HL-60 (cell line): ENCODE results near the gene GTF2IRD1.
"Not testable (repeated sequence)": the region's sequence is repeated elsewhere in the genome, so short reads cannot be mapped to it uniquely, and the experiment has no call there.

Source experiments
- DNase-seq, 2 experiments: peaks; one replicate each; pipeline ENCODE4 v3.0.0-alpha.2; 2010 to 2020; ENCODE audit warnings: low read depth in 1 of 2, low spot score in 1 of 2
- H3K27ac ChIP-seq: fragments of 250-450 bp; sonication (Bioruptor Pico); replicated peaks from 2 replicates; pipeline ENCODE4 v1.5.1; 2020; ENCODE audit warnings: mild to moderate bottlenecking, moderate library complexity
- H3K27me3 ChIP-seq: fragments of 250-450 bp; sonication (Bioruptor Pico); 2 replicates; pipeline ENCODE4 v1.5.1; 2021; ENCODE audit warnings: mild to moderate bottlenecking, moderate library complexity; ENCODE audit not compliant: insufficient read depth, poor library complexity, severe bottlenecking
- H3K4me3 ChIP-seq: replicated peaks from 2 replicates; pipeline ENCODE4 v1.5.1; 2011; ENCODE audit warnings: mild to moderate bottlenecking, control low read depth, low read length; ENCODE audit not compliant: insufficient read depth
- GABPA ChIP-seq: IDR thresholded peaks from 2 replicates; pipeline ENCODE4 v1.6.1; 2012; ENCODE audit warnings: low read depth
- POLR2AphosphoS5 ChIP-seq: IDR thresholded peaks from 2 replicates; pipeline ENCODE4 v1.6.1; 2012; ENCODE audit warnings: low read depth
- REST ChIP-seq: IDR thresholded peaks from 2 replicates; pipeline ENCODE4 v1.6.1; 2012; ENCODE audit warnings: low read depth; ENCODE audit not compliant: insufficient replicate concordance
- SPI1 ChIP-seq: IDR thresholded peaks from 2 replicates; pipeline ENCODE4 v1.6.1; 2012; ENCODE audit warnings: low read depth, mild to moderate bottlenecking, borderline replicate concordance
- TF ChIP-seq, protein P1 (sequence below): IDR thresholded peaks from one replicate; pipeline ENCODE4 v1.5.1; 2011; ENCODE audit warnings: low read length, control low read depth, inconsistent platforms; ENCODE audit not compliant: insufficient read depth

GTF2IRD1 gene

DNA sequence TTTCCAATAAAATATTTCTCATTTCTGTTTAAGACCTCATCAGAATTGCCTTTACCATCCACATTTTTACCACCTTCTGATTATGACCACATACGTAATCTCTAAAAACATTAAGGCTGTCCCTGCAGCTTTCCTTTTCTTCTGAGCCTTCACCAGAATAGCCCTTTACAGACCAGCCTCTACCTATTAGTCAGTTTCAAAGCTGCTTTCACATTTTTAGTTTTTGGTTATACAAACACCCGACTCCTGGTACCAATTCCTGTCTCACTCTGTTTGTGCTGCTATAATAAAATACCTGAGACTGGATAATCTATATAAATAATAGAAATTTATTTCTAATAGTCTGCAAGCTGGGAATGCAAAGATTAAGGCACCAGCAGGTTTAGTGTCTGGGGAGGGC, 15.4 kb upstream of the GTF2IRD1 start:
- no peak for DNase-seq
- Histone ChIP-seq H3K27ac (no peak overlapping the region), H3K27me3 (no peaks in the 10 kb centered on the region), H3K4me3 (no peak overlapping the region)
- TF ChIP-seq SPI1 (no peak), REST (no peak), POLR2AphosphoS5 (no peak), GABPA (no peak)
- TF ChIP-seq, protein P1, sequence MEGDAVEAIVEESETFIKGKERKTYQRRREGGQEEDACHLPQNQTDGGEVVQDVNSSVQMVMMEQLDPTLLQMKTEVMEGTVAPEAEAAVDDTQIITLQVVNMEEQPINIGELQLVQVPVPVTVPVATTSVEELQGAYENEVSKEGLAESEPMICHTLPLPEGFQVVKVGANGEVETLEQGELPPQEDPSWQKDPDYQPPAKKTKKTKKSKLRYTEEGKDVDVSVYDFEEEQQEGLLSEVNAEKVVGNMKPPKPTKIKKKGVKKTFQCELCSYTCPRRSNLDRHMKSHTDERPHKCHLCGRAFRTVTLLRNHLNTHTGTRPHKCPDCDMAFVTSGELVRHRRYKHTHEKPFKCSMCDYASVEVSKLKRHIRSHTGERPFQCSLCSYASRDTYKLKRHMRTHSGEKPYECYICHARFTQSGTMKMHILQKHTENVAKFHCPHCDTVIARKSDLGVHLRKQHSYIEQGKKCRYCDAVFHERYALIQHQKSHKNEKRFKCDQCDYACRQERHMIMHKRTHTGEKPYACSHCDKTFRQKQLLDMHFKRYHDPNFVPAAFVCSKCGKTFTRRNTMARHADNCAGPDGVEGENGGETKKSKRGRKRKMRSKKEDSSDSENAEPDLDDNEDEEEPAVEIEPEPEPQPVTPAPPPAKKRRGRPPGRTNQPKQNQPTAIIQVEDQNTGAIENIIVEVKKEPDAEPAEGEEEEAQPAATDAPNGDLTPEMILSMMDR: no peak

GRCh38 chr7:74439541-74439940, 14.2 kb upstream of the GTF2IRD1 start:
- Histone ChIP-seq H3K27ac (no peak overlapping the region), H3K27me3 (no peaks in the 10 kb centered on the region), H3K4me3 (no peak overlapping the region)
- DNase-seq: no peak
- no peak for TF ChIP-seq REST
- no peak for TF ChIP-seq SPI1
- no peak for TF ChIP-seq POLR2AphosphoS5
- TF ChIP-seq GABPA: no peak
- TF ChIP-seq, protein P1: no peak

- not testable (repeated sequence) for DNase-seq, H3K27me3 ChIP-seq, H3K4me3 ChIP-seq, H3K27ac ChIP-seq
Measured at GRCh38 chr7:74440143-74440542, 13.6 kb upstream of the GTF2IRD1 start.

DNA sequence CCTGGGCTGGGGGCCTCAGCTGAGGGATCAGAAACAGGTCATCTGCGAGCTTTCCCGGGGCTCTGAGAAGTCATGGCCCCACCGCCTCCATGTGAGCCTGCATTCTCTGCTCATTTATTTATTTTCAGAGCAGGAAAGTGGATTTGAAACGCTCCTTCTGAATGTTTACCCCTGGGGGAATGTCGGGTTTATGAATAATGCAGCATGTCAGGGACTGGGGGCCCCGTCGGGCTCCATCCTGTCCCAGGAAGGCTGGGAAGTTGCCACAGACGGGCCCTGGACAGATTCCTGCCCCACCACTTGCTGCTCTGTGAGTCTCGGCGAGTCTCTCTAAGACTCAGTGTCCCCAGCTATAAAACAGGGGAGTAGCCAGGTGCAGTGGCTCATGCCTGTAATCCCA, 11.9 kb upstream of the GTF2IRD1 start:
- no peaks in the 10 kb centered on the region for H3K27me3 ChIP-seq
- no peak overlapping the region for H3K27ac ChIP-seq
- DNase-seq: no peak
- no peak overlapping the region for H3K4me3 ChIP-seq
- TF ChIP-seq SPI1 (no peak), POLR2AphosphoS5 (no peak), REST (no peak), GABPA (no peak)
- TF ChIP-seq, protein P1: no peak
